Renal cortex interstitium (tissue), 11 donors: Measurements from ENCODE around the gene MBP. TPM values are rescaled to one million over a fixed set of nuclear protein-coding genes. Genes with fewer than 3 reads are reported as not detected.

Source experiments
- DNase-seq, 11 donors: peaks; one replicate each; pipeline ENCODE4 v3.0.0-alpha.2; 2013; ENCODE audit warnings: low read depth in 9 of 11, low spot score in 4 of 11; ENCODE audit errors: extremely low read depth in 1 of 11
- polyA plus RNA-seq, 3 donors: library from polyadenylated mRNA; unstranded; fragments of 120-200 nt; gene quantifications; one replicate each; pipeline ENCODE4 v1.2.1, GENCODE V29; 2013; ENCODE audit not compliant: insufficient read length in 3 of 3

MBP gene
- polyA plus RNA-seq, 3 donors, result 16.9 to 18.5 (median 17.0) TPM

DNA sequence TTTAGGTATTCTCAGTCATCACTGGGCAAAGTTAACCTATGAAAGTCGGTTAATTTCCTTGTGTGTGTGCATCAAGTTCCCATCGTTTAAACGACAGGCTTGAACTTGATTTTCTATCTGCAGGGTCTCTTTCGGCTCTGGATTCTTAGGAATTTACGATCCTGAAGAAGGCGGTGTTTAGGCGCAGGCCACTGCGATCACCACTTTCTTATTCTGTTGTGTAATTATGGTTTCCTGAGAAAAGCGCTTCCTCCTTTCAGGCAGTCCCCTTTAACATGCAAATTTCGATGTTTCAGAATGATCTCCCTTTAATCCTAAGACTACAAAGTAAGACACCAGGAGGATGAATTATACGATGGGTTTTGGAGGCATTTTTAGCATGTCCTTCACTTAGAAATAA, 27.9 kb upstream of the MBP start:
- no peak for DNase-seq

DNA sequence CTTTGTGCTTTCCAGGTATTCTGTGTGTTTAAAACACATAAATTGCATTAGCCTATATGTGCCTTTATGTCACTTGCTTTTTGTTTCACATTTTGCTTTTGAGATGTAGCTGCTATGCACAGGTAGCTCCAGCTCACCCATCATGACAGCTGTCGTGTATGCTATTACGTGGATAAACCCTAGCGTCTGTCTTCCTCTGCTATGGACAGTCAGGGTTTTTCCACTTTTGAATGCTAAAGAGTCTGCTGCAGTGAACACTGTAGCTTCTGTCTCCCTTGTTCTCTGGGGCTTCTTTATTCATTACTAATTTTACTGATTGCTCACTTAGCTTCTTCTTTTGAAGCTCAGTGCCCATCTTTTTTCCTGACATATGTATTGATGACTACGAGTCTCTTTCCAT, 24.7 kb upstream of the MBP start:
- no peak for DNase-seq

DNA sequence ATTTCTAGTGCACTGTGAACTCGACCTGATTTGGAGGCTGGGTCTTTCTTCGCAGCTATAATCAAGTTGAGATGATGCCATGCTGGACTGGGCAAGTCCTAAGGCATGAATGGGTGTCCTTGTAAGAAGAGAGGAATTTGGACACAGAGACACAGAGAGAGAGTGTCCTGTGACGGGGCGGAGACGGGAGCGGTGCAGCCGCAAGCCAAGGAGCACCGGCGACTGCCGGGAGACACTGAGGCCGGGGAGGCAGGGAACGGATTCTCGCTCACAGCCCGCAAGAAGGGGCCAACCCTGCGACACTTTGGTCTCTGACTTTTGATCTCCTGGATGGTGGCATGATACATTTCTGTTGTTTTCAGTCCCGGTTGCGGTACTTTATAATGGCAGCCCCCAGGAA, 22.4 kb upstream of the MBP start:
- no peak for DNase-seq

DNA sequence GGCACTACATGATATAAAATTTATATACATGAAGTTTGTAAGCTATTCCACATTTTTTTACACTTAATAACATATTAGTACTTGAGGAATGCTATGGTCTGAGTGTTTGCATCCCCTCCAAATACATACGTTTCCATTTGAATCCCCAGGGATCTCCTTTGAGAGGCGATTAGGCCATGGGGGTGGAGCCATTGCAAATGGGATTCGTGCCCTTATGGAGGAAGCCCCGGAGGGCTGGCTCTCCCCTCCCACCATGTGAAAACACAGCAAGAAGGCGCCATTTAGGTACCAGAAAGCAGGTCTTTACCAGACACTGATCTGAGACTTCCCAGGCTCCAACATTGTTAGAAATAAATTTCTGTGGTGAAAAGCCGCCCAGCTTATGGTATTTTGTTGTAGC, 20.8 kb upstream of the MBP start:
- no peak for DNase-seq

GRCh38 chr18:77151772-77152520, 19.4 kb upstream of the MBP start:
- no peak for DNase-seq

DNA sequence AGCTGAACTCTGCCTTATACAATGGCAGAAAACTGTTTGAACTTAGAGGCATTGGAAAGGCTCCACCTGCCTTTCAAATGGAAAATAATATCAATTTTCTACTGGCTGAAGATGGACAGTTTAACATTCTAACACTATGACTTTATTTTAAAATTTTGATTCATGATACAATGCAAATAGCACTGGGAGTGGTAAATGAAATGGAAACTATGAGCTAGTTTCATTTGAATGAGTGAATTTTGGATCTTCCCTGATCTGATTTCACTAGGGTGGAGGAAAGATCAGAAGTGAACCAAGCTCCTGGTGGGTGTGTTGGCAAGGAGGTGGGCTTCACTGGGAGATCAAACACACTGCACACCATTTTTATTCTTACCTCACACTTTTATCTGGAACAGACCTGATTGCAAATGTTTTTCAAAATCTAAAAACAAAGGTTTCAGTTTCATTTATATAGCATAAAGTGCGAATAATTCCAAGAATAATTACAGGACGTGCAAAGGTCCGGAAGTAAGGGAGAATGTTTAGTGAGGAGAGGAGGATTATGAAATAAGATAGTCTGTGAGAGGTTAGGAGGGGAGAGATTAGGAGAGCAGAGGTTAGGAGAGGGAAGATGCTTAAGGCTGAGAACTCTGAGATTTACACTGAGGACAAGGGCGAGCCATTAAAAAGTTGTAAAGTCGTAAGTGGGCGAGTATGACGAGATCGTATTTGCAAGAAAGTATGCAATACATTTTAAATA, 18.6 kb upstream of the MBP start:
- no peak for DNase-seq

GRCh38 chr18:77150588-77150987, 18.0 kb upstream of the MBP start:
- DNase-seq, result no peak

GRCh38 chr18:77148289-77148688, 15.7 kb upstream of the MBP start:
- no peak for DNase-seq

- DNase-seq, result no peak
Observed at GRCh38 chr18:77147418-77147852, 14.9 kb upstream of the MBP start.

DNA sequence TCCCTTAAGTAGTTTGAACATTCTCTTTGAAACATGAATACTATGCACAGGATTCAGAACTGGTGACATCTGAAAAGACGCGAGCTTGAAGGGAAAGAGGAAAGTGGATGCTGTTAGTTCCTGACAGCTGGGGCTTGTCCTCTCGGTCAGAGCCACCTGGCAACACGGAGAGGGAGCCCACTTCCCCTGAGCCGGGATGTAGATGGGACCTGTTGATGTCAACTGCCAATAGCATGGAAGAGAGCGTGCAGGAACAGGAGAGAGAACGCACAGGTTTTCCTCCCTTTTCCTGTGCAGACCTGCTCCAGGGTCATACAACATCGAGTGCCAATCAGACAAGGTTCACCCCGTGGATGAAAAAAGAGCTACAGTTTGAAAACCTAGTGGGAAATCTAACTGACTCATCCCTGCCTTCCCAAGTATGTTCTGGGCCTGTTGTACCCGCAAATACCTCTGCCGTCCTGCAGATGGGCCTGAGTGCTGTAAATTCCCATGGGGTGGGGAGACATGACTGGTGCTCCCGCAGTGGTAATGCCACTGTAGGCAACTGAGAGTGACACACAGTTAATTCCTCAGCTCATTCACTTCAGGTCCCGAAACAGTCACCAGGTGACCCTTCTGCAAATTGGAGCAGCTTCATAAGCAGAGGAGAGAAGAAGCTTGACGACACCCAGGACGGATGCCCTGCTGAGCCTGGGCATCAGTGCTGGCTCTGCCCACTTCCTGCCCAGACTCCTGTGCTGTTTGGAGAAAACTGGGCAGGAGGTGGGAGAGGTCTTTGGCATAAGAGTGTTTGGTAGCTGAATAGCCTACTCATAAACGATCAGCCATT, 13.9 kb upstream of the MBP start:
- DNase-seq, result no peak

GRCh38 chr18:77145364-77145901, 12.8 kb upstream of the MBP start:
- no peak for DNase-seq

DNA sequence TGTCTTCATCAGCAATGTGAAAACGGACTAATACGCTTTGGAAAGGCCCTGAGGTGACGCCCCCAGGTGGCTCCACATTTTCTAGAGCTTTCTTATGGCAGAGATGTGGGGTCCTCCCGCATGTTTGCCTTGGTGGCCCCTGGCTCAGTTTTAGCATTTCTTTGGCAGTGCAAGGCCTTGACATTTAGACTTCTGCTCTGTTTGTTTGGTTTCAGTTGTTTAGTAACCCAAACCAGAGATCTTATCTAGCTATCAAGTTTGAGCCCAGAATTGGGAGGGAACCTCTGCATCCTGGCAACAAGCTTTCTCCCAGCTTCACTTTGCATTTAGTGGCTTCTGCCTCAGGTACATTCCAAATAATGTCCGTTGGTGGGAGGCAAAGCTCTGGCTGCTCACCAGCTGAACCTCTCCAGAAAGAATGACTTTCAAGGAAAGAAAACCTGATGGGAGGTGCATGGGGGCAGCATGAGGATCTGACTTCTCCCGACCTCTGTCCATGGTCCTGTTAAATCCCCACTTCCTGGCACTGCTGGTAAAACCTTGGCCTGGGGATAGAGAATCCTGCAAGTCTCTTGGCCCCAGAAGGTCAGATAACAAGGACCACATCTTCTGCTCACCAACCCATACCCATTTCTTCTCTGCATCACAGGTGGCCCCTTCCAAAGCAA, 12.0 kb upstream of the MBP start:
- no peak for DNase-seq

- no peak for DNase-seq
Observed at GRCh38 chr18:77144046-77144445, 11.5 kb upstream of the MBP start.

- no peak for DNase-seq
Observed at GRCh38 chr18:77143196-77143595, 10.6 kb upstream of the MBP start.

GRCh38 chr18:77141401-77142118, 9.0 kb upstream of the MBP start:
- DNase-seq, result no peak

DNA sequence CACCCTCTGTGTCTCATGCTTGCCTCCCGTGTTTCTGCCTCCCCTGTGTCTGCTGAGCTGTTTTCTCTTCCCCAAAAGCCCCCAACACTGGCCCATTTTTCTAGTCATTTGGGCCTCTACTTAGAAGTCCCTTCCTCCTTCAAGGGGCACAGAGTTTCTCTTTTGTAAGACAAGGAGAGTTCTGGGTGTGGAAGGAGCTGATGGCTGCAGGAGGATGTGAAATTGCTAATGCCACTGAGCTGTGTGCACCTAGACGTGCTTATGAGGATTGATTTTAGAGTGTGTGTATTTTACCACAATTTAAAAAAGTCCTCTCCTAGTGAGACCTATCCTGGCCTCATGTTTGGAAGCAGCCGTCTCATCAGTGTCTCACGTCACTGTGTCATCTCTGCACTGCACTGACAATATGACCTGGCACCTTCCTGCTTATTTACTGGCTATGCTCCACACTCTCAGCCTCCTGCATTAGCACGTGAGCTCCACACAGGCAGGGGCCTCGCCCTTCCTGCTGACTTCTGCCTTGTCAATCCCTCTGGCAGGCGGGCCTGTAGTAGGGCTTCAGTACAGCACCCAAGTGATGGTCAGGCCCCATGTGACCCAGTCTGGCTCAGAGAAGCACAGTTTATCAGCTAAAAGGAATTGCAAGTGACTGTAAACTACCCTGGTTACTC, 8.0 kb upstream of the MBP start:
- DNase-seq, result no peak

GRCh38 chr18:77140030-77140429, 7.4 kb upstream of the MBP start:
- DNase-seq, result no peak

DNA sequence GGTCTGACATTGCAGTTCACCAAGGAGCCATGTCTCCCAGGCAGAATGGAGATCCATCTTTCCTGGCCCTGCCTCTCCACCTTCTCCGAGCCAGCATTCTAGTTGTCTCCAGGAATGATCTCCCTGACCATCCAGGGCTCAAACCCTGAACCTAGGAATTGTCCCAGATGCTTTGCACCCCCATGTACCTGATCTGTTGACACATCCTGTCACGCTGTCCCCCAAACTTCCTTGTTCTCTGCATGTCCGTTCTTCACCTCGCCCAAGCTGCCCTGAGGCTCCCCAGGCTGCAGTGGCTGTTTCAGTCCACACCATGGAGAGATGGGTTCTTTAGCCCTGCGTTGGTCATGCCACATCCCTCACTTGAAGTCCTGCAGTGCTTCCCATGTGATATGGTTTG, 7.0 kb upstream of the MBP start:
- no peak for DNase-seq
